Hypothalamus (tissue), 51 donors: Measurements from ENCODE around the gene CHMP3.

Experiments used
- DNase-seq, 51 donors: peaks; one replicate each; lab custom pipeline; 2025; lab: John Stamatoyannopoulos, UW

The CHMP3 gene

DNA sequence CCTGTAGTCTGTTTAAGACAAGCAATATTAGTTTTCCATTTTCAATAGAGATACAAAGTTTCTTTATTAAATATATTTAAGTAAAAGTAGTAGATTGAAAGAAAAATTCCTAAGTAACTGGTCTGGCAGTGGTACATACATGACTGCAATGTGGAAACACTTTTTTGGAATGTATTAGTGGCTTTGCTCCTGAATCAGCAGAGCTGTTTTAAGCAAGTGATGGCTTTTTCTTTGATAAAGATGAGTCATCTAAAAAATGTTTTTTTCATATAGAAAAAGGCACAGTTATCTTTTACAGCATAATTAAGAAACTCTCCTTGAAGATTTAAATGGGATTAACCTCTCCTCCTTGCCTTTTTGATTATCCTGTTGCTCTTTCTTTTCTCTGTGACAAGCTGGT, 87.2 kb downstream of the CHMP3 start:
- no peak for DNase-seq

DNA sequence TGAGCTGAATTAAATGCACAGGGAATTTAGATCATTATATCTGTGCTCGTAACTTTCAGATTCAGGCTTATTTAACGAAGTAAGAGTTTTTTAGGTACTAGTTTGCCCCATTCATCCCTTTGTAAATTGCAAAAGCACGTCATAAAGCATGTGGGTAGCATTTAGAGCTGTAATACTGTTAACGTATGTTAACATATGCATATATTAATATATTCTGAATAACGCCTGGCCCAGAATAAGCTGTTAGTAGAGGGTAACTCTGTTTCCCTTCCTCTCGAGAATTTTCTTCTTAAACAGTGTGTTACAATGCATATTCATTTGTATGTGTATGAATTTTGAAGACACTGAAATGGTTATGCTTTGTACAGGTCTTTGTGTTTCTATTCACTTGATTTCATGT, 91.6 kb downstream of the CHMP3 start:
- no peak for DNase-seq

DNA sequence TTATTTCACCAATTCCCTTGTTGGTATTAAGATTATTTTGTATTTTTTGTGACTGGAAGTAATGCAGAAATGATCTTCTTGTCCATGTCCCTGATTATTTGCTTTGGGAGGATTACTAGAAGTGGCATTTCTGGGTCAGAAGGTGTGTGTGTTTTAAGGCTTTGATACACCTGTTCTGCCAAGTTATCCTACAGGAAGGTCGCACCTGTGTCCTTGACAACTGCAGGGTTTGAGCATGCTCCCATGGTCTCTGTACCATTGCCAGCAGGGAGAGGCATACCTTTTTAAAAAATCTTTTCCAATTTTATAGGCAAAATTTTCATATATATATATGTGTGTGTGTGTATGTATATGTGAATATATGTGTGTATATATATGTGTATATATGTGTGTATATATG, 92.4 kb downstream of the CHMP3 start:
- DNase-seq, result no peak

GRCh38 chr2:86468162-86469033, 94.8 kb downstream of the CHMP3 start:
- no peak for DNase-seq

DNA sequence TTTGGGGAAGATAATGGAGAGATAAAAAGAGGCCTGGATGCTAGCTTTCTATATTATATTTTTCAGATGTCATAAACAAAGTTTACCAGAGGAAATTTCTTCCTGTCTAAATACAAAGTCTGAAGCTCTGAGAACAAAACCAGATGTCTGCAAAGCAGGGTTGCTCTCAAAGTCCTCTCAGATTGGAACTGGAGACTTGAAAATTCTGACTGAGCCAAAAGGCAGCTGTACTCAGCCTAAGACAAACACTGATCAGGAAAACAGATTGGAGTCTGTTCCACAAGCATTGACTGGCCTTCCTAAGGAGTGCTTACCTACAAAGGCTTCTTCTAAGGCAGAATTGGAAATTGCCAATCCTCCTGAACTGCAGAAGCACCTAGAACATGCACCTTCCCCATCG, 96.9 kb downstream of the CHMP3 start:
- DNase-seq, result no peak

DNA sequence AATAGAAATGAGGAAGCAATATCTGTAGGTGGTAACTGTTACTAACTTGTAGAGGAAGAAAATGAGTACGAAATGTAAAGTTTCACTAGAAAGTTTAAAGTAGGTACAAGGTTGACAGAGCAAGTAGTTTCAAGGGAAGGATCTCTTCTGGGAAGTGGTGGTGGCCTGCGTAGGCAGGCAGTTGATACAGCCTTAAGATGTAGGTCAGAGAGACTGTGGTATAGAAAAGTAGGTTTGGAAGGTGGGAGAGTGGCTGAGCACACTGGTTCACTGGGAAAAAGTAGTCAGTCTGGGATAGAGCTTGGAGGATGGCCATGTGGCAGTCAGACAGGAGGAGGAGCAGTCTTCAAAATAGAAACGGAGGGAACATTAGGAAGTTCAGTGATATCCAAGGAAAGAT, 98.6 kb downstream of the CHMP3 start:
- DNase-seq, result no peak

- DNase-seq, result no peak
Measured at GRCh38 chr2:86461042-86461743, 102.0 kb downstream of the CHMP3 start.

DNA sequence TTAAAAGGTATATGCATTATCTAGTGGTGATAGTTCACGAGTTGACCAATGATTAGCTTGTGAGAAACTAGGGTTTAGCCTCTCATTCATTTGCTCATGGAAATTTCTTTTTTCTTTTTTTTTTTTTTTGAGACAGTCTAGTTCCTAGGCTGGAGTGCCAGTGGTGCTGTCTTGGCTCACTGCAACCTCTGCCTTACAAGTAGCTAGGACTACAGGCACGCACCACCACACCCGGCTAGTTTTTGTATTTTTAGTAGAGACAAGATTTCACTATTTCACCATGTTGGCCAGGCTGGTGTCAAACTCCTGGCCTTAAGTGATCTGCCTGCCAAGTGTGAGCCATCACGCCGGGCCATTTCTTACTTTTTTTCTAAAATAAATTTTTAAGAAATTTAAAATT, 108.1 kb downstream of the CHMP3 start:
- no peak for DNase-seq

DNA sequence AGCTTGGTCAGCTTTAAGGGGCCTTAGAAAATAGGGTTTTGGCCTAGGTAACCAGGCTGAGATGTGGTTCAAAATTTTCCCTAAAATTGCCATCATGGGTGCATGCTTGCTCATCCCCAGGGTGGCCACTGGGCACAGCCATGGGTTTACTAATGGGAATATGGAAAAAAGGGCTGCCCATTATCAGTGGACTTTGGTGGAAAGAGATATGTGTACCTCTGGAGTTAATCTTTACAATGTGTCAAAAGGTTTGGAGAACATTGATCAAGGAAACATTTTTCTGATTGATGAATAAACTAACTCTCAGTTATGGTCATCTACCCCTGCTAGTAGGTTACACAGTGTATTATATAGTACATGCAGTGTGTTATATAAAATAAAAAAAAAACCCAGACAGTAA, 109.0 kb downstream of the CHMP3 start:
- DNase-seq, result no peak

GRCh38 chr2:86453836-86454235, 109.4 kb downstream of the CHMP3 start:
- DNase-seq, result peak in 8 of 51 donors; percentile 1 to 53 (median 4)
